ENCODE data around the gene EIF5. TPM values are rescaled to one million over a fixed set of nuclear protein-coding genes. Genes with fewer than 3 reads are reported as not detected.
"Not testable (repeated sequence)": the region's sequence is repeated elsewhere in the genome, so short reads cannot be mapped to it uniquely, and the experiment has no call there.

Gene EIF5
- total RNA-seq, 1 experiment from 2014 or later: 123 TPM

DNA sequence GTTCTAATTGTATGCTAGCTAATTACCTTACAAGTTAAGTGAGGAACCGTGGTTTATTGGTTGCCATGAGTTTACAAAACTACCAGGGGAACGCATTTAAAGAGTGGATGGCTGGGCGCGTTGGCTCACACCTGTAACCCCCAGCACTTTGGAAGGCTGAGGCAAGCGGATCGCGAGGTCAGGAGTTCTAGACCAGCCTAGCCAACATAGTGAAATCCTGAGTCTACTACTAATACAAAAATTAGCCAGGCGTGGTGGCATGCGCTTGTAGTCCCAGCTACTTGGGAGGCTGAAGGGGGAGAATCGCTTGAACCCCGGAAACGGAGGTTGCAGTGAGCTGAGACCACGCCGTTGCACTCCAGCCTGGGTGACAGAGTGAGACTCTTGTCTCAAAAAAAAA lies 2.2 kb downstream of the EIF5 start:
- DNase-seq (ENCODE audit: low read depth): no peak

GRCh38 chr14:103337794-103338193 lies 3.8 kb downstream of the EIF5 start:
- no peak for DNase-seq (ENCODE audit: low read depth)

DNA sequence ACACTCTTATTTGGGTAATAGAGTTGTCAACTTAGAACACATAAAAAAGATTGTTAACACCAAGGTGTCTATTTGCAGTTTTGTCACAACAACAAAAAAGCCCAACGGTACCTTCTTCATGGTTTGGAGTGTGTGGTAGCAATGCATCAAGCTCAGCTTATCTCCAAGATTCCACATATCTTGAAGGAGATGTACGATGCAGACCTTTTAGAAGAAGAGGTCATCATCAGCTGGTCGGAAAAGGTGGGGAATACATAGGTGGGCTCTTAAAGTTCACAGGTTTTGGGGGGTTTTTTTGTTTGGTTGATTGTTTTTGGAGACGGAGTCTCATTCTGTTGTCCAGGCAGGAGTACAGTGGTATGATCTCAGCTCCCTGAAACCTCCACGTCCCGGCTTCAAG lies 5.5 kb downstream of the EIF5 start:
- DNase-seq (ENCODE audit: low read depth): no peak

DNA sequence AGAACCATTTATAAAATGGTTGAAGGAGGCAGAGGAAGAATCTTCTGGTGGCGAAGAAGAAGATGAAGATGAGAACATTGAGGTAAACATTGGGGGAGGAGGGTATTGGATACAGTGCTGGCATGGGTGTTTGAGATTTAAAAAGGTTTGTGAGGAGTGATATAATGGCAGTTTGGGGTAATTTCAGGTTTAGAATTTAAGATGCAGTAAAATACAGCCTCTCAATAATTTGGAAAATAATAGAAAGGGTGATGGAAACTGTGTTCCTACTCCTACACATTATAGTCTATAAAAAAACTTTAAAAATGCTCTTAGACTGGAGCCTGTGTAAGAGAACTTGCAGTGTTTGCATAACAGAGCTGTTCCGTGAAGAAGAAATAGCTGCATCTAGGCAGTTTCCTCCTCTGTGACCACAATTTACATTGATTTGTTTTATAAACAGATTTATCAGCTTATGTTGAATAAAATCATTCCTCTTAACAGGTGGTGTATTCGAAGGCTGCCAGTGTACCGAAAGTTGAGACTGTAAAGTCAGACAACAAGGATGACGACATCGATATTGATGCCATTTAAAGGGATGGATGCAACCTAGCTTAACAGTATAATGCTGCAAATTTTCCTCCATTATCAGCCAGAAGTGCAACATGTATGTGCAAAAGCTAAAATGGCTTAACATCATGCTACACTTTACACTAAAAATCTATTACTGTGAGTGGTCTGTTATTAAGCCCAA lies 6.6 kb downstream of the EIF5 start:
- no peak for DNase-seq (ENCODE audit: low read depth)

GRCh38 chr14:103341250-103342129 lies 7.5 kb downstream of the EIF5 start:
- no peak for DNase-seq (ENCODE audit: low read depth)

DNA sequence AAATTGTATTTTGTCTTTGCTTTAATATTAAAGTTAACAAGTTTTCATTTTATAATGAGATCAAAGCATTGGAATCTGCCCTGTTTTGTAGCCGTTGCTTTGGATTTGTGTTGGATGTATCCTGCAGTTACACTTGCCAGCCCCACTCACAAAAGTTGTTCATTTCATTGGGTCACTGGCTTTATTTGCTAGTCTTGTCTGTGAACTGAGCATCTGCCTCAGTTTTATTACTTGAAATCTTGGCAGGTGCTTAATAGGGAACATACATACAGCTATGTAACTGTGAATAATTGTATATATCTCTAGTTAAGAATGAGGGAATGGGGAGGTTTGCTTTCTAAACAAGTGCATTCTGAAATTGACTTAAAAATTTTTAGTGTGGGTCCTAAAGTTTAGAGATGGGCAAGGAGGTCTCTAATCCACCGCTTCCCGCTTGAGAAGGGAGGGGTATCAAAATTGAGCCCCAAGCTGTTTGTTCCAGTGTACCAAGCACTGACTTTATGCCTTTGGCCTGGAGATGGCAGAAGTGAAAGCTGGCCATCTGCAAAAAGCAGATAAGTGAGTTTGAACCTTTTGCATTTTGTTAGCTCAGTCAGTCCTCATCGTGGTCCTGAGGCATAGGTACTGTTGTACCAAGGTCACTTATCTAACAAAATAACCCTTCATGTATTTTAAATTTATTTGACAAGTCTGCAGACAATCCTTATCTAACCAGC lies 9.3 kb downstream of the EIF5 start:
- no peak for DNase-seq (ENCODE audit: low read depth)

DNA sequence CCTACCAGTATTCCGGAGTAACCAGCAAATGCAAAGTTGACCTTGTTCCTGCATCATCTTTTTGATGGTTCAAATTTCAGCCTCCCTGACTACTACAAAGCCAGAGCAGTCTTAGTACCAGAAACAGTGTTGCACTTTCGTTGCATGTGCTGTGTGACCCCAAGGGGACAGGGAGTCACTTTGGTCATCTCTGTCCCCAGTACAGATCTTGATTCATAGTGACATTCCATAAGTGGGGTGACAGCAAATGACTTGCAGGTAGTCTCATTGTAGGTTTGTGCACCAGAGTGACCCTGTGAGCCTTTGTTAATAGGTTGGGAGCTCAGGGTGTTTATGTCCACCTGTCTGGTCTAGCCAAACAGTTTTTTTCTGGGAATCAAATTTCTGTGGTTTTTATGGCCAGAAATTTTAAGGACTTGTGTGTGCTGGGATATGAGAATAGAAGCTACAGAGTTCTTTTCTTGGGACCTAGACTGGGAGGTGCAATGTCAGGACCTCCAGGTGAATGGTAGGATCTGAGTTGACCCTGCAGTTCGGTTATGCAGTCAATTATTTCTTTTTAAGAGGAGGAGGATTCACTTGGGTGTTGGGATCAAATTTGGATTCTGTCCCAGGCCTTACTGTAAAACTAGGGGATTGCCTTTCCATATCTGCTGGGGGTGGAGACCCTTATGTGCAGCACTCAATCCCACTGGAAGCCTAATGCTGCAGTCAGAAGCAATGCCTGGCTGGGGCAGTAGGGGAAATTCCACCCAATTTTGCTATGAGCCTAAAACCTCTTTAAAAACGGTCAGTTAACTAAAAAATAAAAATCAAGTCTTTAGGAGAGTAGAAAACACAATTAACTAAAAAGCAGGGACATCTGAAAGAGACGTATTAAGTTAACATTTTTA lies 10.1 kb downstream of the EIF5 start:
- DNase-seq (ENCODE audit: low read depth): no peak

DNA sequence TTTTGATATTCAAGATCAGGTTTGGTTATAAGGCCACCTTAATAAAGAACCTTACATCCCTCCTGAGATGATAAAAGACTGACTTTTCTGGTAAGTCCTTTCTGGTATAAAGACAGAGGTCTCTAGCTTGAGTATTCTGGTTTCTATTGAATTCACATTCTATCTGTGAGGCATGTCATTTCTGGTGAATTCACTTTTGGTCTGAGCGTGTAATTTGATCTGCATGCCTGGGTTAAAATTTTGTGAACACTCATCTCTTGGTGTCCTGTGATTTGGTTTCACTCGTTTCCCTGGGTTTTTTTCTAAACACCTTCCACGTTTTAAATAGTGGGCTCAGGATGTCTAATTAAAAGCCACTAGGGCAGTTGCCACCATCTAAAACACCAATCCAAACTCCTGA lies 12.2 kb downstream of the EIF5 start:
- DNase-seq (ENCODE audit: low read depth): peak; percentile 23

GRCh38 chr14:103347091-103347815 lies 13.2 kb downstream of the EIF5 start:
- DNase-seq (ENCODE audit: low read depth): no peak

DNA sequence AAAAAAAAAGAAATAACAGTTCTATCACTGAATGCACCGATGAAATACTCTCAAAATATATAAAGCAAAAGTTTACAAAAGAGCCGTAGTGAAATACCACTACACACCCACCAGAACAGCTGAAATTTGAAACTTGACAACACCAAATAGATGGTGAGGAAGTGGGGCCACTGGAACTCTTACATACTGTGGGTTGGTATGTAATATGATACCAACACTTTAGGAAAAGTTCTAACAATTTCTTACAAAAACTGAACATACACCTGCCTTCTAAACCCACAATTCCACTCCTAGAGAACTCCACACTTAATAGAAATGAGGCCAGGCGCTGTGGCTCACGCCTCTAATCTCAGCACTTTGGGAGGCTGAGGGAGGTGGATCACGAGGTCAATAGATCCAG lies 14.1 kb downstream of the EIF5 start:
- no peak for DNase-seq (ENCODE audit: low read depth)

- no peak for DNase-seq (ENCODE audit: low read depth)
Measured at GRCh38 chr14:103349982-103350381, 15.9 kb downstream of the EIF5 start.

- DNase-seq (ENCODE audit: low read depth): no peak
Measured at GRCh38 chr14:103353362-103353761, 19.3 kb downstream of the EIF5 start.

DNA sequence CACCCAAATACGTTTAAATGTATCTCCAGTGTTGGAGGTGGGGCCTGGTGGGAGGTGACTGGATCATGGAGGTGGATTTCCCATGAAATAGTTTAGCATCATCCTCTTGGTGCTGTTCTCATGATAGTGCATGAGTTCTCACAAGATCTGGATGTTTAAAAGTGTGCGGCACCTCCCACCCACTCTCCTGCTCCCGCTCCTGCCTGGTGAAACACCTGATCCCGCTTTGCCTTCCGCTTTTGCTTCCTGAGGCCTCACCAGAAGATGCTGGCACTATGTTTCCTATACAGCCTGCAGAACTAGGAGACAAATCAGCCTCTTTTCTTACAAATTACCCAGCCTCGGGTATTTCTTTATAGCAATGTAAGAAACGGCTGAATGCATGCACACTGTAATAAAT lies 20.1 kb downstream of the EIF5 start:
- DNase-seq (ENCODE audit: low read depth): no peak

DNA sequence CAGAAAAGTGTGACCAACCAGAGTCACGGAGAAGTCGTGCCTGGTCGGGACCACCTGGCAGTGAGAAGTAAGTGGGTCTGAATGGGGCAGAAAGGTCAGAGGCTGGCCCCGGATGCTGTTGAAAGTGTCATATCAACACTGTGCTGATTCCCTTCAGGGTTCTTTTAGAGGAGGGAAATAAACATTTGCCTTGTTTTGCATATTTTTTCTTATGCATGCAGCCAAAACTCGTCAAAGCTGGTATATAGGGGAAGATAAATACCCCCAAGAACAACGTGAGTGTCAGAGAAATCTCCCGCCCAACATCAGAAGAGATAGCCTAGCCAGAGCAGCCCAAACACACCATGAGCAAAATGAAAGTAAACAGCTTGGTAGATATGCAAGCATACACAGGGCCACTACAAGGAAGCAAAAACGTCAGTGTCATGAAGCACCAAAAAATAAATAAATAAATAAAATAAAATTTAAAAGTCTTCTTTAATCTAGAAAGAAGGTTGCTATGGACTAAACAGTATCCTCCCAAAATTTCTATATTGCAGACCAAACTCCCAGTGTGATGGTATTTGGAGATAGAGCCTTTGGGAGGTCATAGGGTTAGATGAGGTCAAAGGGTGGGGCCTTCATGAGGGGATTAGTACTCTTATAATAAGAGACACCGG lies 22.1 kb downstream of the EIF5 start:
- DNase-seq (ENCODE audit: low read depth): peak; percentile 37

- not testable (repeated sequence) for DNase-seq (ENCODE audit: low read depth)
Measured at GRCh38 chr14:103357552-103357951, 23.5 kb downstream of the EIF5 start.

DNA sequence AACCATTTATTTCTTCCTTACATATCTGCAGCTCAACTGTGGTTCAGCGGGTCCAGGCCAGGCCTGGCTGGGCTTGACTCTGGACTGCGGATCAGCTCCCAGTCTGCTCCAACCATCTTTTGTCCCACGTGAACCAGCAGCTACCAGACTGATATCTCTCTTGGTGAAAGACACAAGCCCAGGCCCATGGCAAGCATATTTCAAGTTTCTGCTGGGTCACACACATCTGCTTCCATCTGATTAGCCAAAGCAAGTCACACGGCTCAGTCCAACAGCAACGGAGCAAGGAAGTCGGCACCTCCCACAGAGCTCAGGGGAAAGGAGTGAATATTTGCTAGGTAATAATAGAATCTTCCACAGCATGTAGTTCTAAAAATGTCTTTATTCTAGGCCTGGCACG lies 26.5 kb downstream of the EIF5 start:
- DNase-seq (ENCODE audit: low read depth): no peak

GRCh38 chr14:103361867-103362266 lies 27.8 kb downstream of the EIF5 start:
- DNase-seq (ENCODE audit: low read depth): peak; percentile 85

- no peak for DNase-seq (ENCODE audit: low read depth)
Measured at GRCh38 chr14:103362780-103363179, 28.7 kb downstream of the EIF5 start.

GRCh38 chr14:103366741-103367140 lies 32.7 kb downstream of the EIF5 start:
- DNase-seq (ENCODE audit: low read depth): no peak

DNA sequence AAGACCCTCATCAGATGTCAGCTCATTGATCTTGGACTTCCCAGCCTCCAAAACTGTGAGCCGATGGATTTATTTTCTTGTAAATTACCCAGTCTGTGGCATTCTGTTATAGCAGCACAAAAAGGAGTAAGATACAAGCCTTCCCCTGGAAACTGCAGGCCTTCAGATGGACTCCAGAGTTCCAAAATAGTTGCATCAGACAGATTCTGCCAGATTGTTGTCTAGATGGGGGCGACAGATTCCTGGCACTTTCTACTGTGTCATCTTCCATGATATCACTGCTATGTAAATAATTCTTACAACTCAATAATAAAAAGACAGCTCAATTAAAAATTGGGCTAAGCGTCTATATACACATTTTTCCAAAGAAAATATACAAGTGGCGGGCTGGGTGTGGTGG lies 34.0 kb downstream of the EIF5 start:
- no peak for DNase-seq (ENCODE audit: low read depth)

All from RPMI7951 (cell line).